ENCODE measurements around the gene IRGQ.
A peak's percentile ranks its signal among the peaks of the same experiment; 100 is the strongest.

The IRGQ gene

DNA sequence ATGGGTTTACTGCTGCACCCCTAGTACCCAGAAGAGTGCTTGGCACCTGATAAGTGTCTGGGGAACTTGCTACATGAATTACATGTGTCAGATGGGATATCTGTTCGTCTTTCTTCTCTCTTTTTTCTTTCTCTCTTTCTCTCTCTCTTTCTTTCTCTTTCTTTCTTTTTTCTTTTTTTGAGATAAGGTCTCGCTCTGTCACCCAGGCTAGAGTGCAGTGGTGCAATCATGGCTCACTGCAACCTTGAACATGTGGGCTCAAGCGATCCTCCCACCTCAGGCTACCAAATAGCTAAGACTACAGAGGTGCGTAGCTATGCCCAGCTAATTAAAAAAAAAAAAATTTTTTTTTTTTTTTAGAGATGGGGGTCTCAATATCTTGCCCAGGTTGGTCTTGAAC, 37.6 kb upstream of the IRGQ start:
- no peak for DNase-seq (ENCODE audit: low spot score)
- TF ChIP-seq, protein P1, sequence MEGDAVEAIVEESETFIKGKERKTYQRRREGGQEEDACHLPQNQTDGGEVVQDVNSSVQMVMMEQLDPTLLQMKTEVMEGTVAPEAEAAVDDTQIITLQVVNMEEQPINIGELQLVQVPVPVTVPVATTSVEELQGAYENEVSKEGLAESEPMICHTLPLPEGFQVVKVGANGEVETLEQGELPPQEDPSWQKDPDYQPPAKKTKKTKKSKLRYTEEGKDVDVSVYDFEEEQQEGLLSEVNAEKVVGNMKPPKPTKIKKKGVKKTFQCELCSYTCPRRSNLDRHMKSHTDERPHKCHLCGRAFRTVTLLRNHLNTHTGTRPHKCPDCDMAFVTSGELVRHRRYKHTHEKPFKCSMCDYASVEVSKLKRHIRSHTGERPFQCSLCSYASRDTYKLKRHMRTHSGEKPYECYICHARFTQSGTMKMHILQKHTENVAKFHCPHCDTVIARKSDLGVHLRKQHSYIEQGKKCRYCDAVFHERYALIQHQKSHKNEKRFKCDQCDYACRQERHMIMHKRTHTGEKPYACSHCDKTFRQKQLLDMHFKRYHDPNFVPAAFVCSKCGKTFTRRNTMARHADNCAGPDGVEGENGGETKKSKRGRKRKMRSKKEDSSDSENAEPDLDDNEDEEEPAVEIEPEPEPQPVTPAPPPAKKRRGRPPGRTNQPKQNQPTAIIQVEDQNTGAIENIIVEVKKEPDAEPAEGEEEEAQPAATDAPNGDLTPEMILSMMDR (IDR thresholded peaks at IDR 0.05; ENCODE audit: extremely low read depth, missing control alignments), result no peak

DNA sequence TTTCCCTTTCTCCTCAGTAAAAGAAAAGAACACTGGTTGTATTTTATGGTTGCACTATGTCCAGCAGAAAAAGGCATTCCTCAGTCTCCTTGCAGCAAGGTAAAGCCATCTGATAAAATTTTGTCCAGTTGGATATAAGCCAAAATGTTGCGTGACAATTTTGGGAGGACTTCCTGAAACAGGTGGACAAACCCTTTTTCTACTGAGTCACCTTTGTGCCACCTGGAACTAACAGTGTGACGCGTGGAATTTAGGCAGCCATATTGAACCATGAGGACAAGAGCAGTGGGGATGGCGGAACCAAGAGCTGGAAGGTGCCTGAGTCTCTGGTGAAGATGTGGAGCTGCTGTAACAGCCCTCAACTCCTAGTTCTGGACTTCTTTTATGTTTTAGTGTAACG, 35.6 kb upstream of the IRGQ start:
- TF ChIP-seq, protein P1 (IDR thresholded peaks at IDR 0.05; ENCODE audit: extremely low read depth, missing control alignments), result no peak
- DNase-seq (ENCODE audit: low spot score), result no peak

DNA sequence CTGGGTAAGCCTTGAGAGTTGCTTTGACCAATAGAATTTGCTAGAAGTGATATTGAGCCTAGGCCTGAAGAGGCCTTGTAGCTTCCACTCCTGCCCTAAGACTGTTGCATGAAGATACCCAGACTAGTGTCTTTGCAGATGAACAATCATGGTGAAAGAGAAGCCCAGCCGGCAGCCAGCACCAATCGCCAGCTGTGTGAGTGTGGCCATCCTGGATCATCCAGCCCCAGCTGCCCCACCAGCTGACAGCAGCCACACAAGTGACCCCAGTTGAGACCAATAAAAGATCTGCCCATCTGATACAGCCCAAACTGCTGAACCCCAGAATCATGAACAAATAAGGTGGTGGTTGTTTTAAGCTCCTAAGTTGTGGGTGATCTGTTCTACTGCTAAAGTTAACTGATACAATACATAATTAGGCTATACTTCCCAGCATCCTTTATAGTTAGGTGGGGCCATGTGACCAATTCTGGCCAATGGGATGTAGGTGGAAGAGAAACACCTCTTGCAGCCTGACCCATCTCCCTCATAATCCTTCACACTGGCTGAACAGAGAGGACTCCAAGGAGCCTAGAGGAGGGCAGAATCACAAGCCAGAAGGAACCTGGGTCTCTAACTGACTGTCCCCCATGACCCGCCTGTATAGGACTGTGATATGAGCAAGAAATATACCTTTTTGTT, 32.9 kb upstream of the IRGQ start:
- TF ChIP-seq, protein P1 (IDR thresholded peaks at IDR 0.05; ENCODE audit: extremely low read depth, missing control alignments), result no peak

DNA sequence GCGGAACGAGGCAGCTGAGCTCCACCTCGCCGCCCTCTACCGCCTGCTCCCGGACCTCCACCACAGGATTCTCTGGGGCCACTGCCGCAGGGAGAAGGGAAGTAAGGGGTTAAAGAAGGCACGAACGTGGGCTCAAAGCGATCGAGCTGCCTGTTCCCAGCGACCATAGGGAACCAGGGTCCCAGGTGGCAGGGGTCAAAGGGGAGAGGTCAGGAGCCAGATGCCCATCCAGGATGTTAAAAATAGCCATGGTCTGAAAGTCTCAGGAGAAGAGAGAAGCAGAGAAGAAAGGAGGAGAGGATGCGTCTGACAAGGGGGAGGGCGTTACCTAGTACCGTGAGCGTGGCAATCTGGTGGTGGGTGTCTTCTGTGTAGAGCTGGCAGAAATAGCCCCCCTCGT, 30.9 kb upstream of the IRGQ start:
- TF ChIP-seq, protein P1 (IDR thresholded peaks at IDR 0.05; ENCODE audit: extremely low read depth, missing control alignments), result no peak
- DNase-seq (ENCODE audit: low spot score), result no peak

More for the DNA sequence above, 32.9 kb upstream of the IRGQ start:
- no peak for DNase-seq (ENCODE audit: low spot score)

DNA sequence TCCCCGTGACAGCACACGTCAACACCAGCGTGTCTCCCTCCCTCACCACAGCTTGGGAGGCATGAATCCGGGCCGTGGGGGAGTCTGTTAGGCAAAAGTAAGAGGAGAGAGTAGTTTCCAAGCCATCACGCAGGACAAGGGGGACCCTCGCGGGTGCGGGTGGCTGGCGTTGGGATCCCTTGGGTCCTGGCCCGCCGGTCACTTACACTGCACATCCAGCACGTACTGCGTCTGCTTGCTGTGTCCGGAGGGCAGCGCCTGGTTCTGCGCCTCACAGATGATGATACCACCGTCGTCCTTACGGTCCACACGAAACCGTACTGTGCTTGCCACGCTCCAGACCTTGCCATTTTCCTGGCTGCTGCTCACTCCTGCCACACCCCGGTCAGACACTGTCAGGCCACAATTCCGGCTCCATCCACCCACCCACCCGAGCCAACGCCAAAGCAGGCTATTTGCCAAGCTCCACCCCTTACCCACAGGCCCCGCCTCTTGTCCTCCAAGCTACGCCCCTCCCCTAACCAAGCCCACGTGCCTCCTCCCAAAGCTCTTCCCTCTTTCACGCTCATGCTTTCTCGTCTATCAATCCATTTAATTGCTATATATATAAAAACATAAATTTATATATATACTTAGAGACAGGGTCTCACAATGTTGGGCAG, 30.1 kb upstream of the IRGQ start:
- peak; percentile 58 for DNase-seq (ENCODE audit: low spot score)
- TF ChIP-seq, protein P1 (IDR thresholded peaks at IDR 0.05; ENCODE audit: extremely low read depth, missing control alignments), result no peak

DNA sequence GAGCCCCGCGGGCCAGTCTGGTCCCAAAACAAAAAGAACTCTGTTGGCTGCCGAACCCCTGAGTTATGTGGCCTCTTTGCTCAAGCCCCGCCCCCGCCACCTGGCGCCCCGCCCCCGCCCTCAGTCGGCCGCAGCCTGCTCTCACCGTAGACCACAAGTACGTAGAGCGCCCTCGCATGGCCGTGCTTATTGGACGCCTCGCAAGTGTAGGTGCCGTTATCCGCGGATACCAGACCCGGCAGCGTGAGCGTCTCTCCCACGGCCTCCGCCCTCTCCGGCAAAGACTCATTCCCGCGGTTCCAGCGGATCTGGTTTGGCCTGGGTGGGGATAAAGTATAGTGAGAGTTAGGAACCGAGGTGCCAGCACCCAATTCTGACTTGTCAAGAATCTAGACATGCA, 29.0 kb upstream of the IRGQ start:
- TF ChIP-seq, protein P1 (IDR thresholded peaks at IDR 0.05; ENCODE audit: extremely low read depth, missing control alignments), result peak; percentile 60
- DNase-seq (ENCODE audit: low spot score), result peak; percentile 88

DNA sequence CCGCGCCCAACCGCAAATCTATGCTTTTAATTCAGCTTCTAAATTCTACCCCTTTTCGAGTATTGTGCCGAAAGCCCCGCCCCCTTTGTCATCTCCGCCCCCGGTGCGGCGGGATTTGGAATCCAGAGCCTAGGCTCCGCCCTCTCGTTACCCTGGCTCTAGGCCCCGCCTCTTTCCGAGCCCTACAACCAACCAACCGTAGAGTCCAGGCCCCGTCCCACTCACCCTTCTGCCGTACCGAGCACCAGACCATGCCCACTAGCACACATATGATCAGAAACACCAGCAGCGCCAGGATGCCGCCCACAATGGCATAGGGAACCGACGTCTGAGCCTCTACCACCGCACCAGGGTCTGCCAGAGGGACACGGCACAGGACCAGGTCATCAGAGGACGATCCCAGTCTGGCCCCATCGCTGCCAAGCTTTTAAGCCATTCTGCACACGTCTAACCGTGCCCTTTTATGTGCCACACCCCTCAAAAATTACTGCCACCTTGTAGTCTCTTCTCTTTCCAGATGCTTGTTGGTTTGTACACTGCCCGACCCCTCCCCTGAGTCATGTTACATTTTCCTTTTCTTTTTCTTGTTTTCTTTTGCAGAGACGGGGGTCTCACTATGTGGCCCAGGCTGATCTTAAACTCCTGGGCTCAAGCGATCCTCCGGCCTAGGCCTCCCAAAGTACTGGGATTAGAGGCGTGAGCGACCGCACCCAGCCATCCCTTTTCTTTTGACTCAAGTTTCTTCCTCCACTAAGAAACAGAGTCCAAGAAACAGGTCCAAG, 28.1 kb upstream of the IRGQ start:
- TF ChIP-seq, protein P1 (IDR thresholded peaks at IDR 0.05; ENCODE audit: extremely low read depth, missing control alignments), result no peak
- DNase-seq (ENCODE audit: low spot score), result no peak
